CD4-positive, alpha-beta T cell treated with Interferon alpha-2 for 1 hour (primary cell): ENCODE measurements around the gene EVC2.

Experiments used
- DNase-seq, 2 donors: peaks; one replicate each; pipeline ENCODE4 v3.0.0-alpha.2; 2020 to 2022

EVC2 gene

DNA sequence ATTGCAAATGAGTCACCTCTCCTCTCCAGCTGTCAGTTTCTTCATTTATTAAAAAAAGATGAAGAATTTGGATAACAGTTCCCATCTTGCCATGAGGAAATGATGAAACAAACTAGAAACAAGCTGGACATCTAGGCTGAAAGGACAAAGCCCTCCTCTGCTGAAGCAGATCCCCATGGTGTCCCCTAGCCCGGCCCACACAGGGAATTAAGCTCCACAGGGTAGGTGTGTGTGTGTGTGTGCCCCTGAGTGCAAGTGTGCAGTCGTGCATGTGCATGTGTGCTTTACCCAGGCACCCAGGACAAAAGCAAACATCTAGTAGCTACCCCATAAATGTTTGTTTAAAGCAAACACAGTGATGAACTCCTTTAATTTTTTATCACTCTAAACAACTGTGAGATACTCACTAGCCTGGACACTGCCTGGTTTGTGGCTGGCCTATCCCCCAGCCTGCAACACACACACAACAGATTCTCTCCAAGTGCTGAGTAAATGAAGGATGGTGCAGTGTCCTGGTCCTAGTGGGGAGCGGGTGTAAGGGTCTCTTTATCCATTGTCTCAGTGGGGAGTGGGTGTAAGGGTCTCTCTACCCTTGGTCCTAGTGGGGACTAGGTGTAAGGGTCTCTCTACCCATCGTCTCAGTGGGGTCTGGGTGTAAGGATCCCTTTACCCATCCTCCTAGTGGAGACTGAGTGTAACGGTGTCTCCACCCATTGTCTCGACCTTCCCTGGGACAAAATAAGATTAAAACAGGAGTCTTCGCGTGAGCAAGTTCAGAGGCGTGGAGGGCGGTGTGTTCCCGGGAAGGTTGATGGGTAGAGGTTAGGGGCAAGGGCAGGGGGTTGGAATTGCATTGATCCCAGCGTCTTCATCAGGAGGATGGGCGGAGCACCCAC lies 2.0 kb upstream of the EVC2 start:
- no peak for DNase-seq

DNA sequence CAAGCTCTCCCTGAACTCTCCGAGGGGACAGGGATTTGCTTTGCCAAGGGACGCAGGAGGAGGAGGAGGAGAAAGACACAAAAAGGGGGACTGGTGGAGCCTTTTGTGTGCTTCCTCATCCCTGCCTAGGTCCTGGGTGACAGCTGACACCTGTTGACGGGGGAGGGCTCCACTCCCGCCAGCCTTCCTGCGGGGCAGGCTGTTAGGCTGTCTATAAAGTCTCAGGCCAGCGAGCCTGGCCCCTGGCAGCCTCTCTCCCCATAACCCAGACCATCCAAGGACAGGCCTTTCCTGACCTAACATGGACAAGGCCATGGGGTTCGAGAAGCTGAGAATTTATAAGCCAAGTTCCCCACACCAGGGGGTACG lies 832 bp upstream of the EVC2 start:
- DNase-seq = no peak

DNA sequence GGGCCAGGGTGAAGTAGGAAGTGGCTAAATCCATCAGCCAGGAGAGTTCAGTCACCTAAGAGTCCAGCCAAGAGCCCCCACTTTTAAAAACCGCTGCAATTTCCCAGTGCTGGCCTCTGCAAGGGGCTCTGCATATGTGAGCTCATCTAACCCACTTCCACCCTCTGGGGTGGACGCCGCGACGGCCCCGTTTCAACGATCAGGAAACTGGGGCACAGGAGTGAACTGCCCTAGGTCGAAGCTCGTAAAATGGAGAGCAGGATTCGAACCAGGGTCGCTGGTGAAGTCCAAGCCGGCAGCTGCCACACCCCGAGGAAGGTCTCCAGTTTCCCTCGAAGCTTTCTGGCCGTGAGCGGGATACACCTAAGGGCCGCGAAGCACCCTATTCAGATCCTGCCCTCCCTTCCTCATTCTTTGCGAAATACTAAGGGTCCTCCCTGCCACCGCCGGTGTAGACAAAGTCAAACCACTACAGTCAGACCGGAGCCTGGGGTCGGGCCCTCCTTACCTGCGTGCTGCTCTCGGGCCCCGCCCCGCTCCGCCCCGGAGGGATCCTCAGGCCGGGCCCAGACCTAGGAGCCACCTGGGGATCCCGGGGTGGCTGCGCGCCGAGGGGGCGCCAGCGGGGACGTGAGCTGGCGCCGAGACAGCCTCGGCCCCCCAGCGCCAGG lies 446 bp downstream of the EVC2 start:
- DNase-seq = no peak

- no peak for DNase-seq
Measured at GRCh38 chr4:5707366-5707765, 993 bp downstream of the EVC2 start.

DNA sequence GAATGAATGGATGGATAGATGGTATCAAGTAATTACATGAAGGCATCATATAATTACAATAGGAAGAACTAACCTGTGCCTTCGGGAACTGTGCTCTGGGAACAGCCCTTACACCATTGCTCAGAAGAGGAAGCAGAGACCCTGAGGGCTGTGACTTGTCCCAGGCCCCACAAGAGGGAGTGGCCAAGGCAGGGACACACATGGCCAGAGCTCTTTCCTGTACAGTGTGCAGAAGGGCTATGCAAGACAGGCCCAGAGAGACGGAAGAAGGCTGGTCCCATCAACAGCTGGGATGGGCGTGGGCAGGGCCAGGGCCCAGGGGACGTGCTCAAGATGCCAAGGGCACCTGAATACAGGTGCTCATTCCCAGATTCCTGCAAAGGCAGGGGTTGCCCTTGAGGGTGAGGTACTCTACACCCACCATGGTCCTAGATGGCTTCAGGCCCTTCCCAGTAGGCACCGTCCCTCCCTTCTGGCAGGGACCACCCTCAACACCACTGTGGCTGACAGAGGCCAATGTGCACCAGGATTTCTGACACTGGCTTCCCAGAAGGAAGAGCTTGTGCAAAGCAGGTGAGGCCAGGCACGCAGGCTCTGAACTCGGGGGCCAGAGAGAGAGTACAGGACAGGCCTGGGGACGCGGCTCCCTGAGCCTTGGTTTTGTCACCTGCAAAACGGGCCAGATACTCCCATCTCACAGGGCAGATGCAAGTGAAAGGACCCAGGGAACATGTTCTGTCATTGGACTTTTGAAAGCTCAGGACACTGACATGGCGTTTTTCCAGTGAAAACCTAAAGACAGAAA lies 1.7 kb downstream of the EVC2 start:
- DNase-seq = no peak

DNA sequence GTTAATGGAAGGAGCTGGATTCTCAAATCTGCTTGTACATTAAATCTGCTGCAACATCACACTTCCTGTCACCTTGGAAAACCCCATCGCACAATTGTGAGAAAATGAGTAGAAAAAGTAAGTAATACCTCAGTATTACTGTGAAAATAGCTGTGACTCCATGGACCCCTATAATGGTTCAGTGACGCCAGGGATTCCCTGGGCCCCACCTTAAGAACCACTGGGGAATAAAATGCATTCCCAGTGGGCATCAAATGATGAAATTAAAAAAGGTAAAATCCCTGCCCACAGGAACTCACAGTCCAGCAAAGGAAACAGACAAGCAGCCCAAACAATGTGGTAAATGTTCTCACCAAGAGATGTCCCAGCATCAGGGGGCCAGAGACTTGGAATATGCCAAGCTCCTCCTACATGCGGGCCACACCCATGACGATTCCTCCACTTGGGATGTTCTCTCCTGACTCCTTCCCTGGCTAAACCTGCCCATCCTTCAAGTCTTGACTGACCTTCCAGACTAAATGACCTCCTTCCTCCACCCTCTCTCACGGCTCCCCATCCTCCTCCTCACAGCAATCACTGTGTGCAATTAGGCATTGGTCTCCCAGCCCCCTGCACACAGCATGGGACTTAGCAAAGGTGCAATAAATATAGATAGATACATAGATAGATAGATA lies 2.6 kb downstream of the EVC2 start:
- DNase-seq = no peak

- DNase-seq = no peak
Measured at GRCh38 chr4:5704276-5704675, 4.1 kb downstream of the EVC2 start.

GRCh38 chr4:5703831-5704230 lies 4.5 kb downstream of the EVC2 start:
- no peak for DNase-seq

- DNase-seq = no peak
Measured at GRCh38 chr4:5701971-5702370, 6.4 kb downstream of the EVC2 start.

- DNase-seq = no peak
Measured at GRCh38 chr4:5700459-5700858, 7.9 kb downstream of the EVC2 start.

DNA sequence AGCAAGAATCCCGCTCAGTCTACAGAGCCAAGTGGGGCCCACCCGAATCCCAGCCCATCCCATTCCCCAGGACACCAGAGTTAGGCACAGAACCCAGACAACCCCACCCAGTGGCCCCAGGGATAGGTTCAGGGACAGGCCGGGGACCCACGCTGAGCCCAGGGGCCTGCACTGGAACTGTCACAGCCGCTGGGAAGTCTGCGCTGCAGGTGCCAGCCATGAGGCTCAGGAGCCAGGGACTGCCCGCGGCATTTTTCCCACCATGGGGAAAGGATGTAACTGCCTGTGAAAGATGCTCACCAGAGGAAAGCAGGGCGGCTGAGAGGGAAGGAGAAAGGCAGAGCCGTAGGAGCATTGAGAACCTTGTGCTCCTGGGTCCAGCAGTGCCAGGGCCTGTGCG lies 12.0 kb downstream of the EVC2 start:
- DNase-seq = no peak

DNA sequence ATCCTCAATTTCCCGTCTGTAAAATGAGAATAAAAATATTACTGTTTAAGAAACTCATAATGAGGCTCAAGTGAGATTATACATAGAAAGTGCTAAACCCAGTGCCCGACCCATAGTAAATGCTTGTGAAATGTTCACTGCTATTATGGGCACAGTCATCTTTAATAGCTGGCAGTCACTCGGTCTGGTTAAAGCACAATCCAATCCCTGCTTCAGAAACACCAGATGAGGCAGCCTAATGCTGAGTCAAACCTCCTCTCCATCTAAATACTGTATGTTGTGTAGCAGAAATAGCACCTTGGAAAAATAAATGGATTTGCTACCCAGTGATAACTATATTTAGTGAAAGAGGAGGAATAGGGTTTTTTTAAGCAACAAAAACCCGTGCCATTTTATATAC lies 14.5 kb downstream of the EVC2 start:
- no peak for DNase-seq

- DNase-seq = no peak
Measured at GRCh38 chr4:5691491-5692132, 16.7 kb downstream of the EVC2 start.

DNA sequence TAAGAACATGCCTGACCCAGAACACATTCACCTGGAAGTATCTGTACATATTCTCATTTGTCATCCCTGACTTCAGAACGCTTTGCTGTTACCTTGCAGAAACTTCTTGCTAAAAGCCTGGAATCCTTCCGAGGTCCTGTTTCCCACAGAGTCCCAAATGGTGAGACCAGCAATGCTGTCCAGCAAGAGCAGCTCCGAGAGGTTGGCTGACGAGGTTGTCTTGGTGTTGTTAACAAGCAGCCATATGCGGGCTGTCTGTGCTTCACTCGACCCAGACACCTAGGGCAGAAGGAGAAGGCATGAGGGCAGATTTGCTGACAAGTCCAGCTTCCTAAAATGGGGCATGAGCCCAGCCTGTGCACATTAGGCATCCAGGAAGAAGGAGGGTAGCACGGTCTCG lies 19.3 kb downstream of the EVC2 start:
- no peak for DNase-seq

DNA sequence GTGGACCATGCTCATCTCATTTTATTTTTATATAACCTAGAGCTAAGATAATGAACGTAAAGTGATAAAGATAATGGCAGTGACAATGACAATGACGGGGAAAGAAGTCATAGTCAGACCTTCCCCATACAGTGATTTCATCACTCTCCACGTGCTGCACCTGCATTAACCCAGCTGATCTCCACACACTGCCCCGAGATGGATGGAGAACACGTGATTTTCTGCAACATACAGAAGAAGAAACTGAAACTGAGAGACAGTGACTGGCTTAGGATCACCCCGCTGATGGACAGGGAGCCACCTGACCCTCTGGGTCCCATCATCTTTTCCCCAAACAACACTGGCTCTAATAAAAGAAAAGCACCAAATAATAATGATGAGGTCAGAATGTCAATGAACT lies 22.0 kb downstream of the EVC2 start:
- no peak for DNase-seq

DNA sequence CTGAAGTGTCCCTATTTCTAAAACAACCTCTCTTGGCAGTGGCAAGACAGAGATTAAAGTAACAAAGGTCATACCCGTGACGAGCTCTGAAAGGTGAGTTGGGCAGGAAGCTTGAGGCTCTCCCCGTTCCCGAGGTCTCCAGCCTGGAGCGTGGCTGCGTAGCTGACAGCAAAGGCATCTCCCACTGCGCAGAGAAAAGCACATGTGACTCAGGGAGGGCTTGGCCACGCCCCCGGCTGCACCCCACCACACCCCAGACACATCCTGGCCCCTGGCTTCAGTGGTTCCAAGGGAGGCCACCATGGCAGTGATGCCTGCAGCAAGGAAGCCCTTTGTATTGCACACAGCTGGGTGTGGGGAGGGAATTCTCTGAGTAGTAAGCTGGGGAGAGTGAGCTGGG lies 23.1 kb downstream of the EVC2 start:
- no peak for DNase-seq

GRCh38 chr4:5683566-5683965 lies 24.8 kb downstream of the EVC2 start:
- DNase-seq = no peak

GRCh38 chr4:5678977-5679376 lies 29.4 kb downstream of the EVC2 start:
- DNase-seq = no peak

- DNase-seq = no peak
Measured at GRCh38 chr4:5676763-5677162, 31.6 kb downstream of the EVC2 start.

DNA sequence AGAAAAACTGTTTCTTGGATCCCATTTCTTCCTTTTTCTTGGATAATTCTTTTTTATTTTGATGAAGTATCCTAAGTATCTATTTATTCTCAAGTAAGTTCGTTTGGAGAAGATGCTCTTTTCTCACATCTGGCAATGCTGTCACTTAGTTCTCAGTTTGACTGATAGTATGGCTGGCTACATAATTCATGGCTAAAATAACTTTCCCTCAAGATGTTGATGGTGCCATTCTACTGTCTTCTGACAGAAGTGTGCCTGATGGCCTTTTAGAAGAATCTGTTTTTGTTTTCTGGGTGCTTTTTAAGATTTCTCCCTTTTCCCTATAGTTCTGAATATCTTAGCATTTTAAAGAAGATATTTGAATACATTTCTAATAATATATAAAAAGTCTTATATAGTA lies 41.6 kb downstream of the EVC2 start:
- no peak for DNase-seq

GRCh38 chr4:5664778-5665177 lies 43.6 kb downstream of the EVC2 start:
- no peak for DNase-seq

DNA sequence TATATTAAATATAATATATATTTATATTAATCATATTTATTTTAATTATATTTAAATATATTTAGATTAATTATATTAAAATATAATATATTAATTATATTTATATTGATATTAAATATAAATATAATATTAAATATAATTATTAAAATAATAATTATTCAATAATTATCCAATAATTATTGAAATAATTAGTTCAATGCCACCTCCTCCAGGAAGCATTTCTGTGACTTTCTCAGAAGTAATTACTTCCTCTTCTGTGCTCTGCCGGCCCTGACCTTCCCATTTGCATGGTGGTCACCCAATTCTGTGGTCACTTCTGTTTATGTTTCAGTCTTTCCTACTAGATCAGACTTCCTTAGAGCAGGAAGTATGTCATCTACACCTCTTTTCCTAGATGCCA lies 45.8 kb downstream of the EVC2 start:
- DNase-seq = no peak

GRCh38 chr4:5661237-5661636 lies 47.1 kb downstream of the EVC2 start:
- no peak for DNase-seq
